NCI-H1930 (cell line): ENCODE measurements around the gene UIMC1.

ENCODE experiments used
- DNase-seq, 2 experiments: peaks; one replicate each; lab custom pipeline; 2025; lab: John Stamatoyannopoulos, UW

Gene UIMC1

DNA sequence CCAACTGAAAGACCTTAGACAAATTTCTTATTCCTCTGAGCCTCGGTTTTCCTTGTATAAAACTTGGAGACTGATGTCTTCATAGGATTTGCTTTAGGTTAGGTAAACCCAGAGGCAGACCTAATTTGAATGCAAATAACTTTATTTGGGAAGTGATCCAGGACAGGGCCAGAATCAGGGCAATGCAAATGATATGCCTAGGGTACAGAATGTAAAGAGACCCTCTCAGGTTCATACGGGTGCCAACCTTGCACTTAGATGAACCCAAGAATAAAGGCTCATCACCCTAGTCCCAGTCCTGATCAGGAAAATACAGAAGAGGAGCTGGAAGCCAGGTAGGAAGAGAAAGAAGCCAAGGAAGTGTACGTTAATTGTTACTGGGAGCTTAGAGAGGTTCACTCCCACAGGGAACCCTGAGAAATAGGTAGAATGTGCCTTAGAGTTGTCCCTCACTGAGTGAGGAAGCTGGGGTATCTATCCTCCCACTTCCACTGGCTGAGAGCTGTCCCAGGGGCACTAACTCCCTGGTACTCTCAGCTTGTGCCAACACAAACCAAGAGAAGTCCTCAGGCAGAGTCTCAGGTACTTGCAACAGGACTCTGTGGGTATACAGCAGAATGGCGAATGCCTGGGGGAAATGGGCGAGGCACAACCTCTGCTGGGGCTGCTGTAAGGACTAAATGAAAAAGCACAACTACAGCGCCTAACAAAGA is 104.3 kb downstream of the UIMC1 start:
- DNase-seq = no peak

DNA sequence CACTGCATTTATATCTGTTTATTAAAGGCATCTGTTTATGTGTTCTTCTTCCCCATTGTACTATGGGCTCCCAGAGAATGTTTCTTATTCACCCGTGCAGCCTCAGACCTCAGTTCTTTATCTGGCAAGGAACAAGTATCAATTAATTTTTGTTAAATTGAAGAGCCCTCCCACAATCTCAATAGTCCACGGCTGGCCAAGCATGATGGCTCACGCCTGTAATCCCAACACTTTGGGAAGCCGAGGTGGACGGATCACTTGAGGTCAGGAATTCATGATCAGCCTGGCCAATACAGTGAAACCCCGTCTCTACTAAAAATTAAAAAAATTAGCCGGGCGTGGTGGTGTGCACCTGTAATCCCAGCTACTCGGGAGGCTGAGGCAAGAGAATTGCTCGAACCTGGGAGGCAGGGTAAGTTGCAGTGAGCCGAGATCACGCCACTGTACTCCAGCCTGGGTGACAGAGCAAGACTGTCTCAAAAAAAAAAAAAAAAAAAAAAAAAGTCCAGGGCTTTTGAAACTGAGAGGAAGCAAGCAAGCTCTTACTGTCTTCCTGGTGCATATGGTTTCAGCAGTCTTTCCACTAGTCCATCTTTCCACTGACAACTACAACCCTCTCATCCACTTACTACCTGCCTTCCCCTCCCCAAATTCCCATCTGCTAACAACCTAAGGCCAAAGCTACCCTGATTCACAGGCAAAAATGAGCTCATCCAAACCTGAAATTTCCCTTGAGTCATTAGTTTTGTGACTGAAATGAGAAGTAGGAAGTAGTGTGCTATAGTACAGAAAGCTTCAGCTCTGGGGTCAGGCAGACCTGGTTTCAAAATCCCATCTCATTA is 105.1 kb downstream of the UIMC1 start:
- no peak for DNase-seq

DNA sequence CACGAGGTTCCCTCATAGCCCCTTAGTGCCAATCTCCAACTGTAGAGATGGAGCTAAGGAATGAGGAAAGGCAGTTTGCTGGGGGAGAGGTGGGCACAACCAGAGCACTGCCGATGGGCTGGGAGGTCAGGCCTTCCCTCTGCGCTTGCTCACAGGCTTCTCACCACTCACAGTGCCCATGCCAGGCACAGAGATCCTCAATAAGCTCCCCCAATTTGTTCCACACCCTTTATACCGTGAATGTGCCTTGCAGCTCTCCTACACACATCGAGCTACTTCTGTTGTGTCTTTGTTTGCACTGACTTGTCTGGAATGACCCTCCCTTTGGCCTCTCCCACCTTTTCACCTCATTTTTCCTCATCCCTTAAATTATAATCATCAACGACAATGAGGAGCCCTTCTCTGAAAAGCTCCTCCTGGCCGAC is 105.8 kb downstream of the UIMC1 start:
- DNase-seq = no peak

- no peak for DNase-seq
Observed at GRCh38 chr5:176899946-176900779, 106.4 kb downstream of the UIMC1 start.

- DNase-seq = no peak
Observed at GRCh38 chr5:176899296-176899891, 107.2 kb downstream of the UIMC1 start, which contains the start of gene HK3. HK3 (minus strand) TSS chr5:176899346; CDS start chr5:176896159, 3,187 bp downstream.

DNA sequence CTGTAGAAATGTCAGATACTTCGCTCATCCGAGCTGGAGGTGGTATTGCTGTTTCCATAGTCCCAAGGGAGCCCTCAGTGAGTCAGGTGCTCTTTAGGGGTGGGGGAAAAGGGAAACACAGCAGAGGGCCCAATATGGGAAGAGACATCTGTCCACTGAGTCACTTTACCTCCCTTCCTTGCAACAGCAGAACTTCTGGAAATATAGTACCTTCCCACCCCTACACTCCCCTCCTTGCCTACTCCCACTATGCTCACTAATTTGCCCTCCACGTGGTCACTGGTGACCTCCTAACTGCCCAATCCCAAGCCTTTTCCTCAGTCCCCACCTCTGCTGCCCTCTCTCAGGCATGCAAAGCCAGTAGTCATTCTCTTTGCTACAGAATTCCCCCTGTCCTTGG is 109.3 kb downstream of the UIMC1 start:
- no peak for DNase-seq

GRCh38 chr5:176895831-176896230 is 110.7 kb downstream of the UIMC1 start:
- DNase-seq = no peak

DNA sequence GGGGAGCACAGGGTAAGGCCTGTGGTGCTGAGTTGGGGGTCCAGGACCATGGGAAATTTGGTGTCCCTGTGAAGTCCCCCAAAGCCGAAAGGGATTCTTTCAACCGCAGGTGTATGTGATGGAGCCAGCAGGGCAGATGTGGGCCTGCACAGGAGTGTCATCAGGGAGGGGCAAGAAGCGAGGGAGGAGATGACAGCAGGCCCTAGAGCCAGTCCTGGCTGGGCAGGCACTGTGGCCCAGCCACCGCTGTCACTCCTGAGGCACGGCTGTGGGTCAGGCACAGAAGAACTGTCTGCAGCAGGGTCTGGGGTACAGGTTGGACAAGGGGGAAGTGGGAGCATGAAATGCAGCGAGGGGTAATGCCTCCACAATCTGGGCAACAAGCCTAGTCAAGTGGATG is 112.3 kb downstream of the UIMC1 start:
- DNase-seq = no peak

GRCh38 chr5:176892663-176893062 is 113.9 kb downstream of the UIMC1 start:
- no peak for DNase-seq

- DNase-seq = no peak
Observed at GRCh38 chr5:176891331-176891958, 115.1 kb downstream of the UIMC1 start.

GRCh38 chr5:176890455-176891330 is 115.9 kb downstream of the UIMC1 start:
- DNase-seq = no peak

- DNase-seq = no peak
Observed at GRCh38 chr5:176889321-176890280, 117.0 kb downstream of the UIMC1 start.

- no peak for DNase-seq
Observed at GRCh38 chr5:176888865-176889165, 117.8 kb downstream of the UIMC1 start.

GRCh38 chr5:176888016-176888864 is 118.3 kb downstream of the UIMC1 start:
- DNase-seq = no peak

GRCh38 chr5:176887252-176887849 is 119.2 kb downstream of the UIMC1 start:
- DNase-seq = no peak

- DNase-seq = no peak
Observed at GRCh38 chr5:176886336-176887251, 120.0 kb downstream of the UIMC1 start.

- no peak for DNase-seq
Observed at GRCh38 chr5:176884571-176884890, 122.0 kb downstream of the UIMC1 start.
